Epithelial cell of proximal tubule (primary cell): ENCODE measurements around the gene TMEM121. TPM values are rescaled to one million over a fixed set of nuclear protein-coding genes. Genes with fewer than 3 reads are reported as not detected.

Source experiments
- DNase-seq: peaks from one replicate; pipeline ENCODE4 v3.0.0-alpha.2; 2011; ENCODE audit warnings: low read depth
- H3K4me3 ChIP-seq: 2 replicates; pipeline ENCODE4 v1.5.1; 2011; ENCODE audit warnings: low read depth, mild to moderate bottlenecking, low read length
- CTCF ChIP-seq: conservative IDR thresholded peaks from 2 replicates; pipeline ENCODE4 v1.5.1; 2012; ENCODE audit warnings: low read depth, mild to moderate bottlenecking, low read length
- total RNA-seq: library from RNA; depleted of rRNA; stranded (reverse); fragments of >200 nt; gene quantifications from 2 replicates; pipeline ENCODE4 v1.2.3, GENCODE V29; 2015

TMEM121 gene
- total RNA-seq, 1 donor from 2014 or later: 5.6 TPM

- no peak for DNase-seq
- TF ChIP-seq CTCF: no peak
- H3K4me3 ChIP-seq: peak overlapping the region; percentile 37
Measured at GRCh38 chr14:105487986-105488777, 38.2 kb upstream of the TMEM121 start.

- H3K4me3 ChIP-seq: peak overlapping the region; percentile 77
- TF ChIP-seq CTCF: no peak
- no peak for DNase-seq
Measured at GRCh38 chr14:105488781-105489541, 37.4 kb upstream of the TMEM121 start.

- H3K4me3 ChIP-seq: peak overlapping the region; percentile 77
- no peak for DNase-seq
- peak; percentile 70 for TF ChIP-seq CTCF
Measured at GRCh38 chr14:105489542-105490266, 36.7 kb upstream of the TMEM121 start.

- DNase-seq: no peak
- no peak for TF ChIP-seq CTCF
- peak overlapping the region; percentile 77 for H3K4me3 ChIP-seq
Measured at GRCh38 chr14:105490267-105490571, 36.2 kb upstream of the TMEM121 start.

- TF ChIP-seq CTCF: peak; percentile 58
- H3K4me3 ChIP-seq: peak within 1 kb of the TSS; percentile 81
- peak; percentile 98 for DNase-seq
Measured at GRCh38 chr14:105490572-105491365, 35.6 kb upstream of the TMEM121 start, which contains the start of gene TEDC1. TSS of gene TEDC1 (plus strand) at chr14:105491246. CDS start at chr14:105491376, 130 bp downstream.

GRCh38 chr14:105491366-105491973, 34.9 kb upstream of the TMEM121 start:
- H3K4me3 ChIP-seq: peak overlapping the region; percentile 81
- no peak for TF ChIP-seq CTCF
- DNase-seq: no peak
